ENCODE data around the gene EML1.

EML1 gene

GRCh38 chr14:99750746-99751450 is 42.3 kb upstream of the EML1 start:
- H3K9me3 ChIP-seq = no peaks in the 10 kb centered on the region
- no peak overlapping the region for H3K27ac ChIP-seq
- no peak overlapping the region for H3K4me3 ChIP-seq (ENCODE audit: low read depth in 1 of 2, low read length in 1 of 2)
- no peaks in the 10 kb centered on the region for H3K36me3 ChIP-seq
- no peaks in the 10 kb centered on the region for H3K4me1 ChIP-seq (ENCODE audit: control insufficient read depth in 1 of 2, insufficient read depth in 1 of 2, low read depth in 1 of 2, low read length in 1 of 2)
- TF ChIP-seq CTCF (IDR thresholded peaks at IDR 0.05) = no peak
- H3K27me3 ChIP-seq = peaks cover 81% of the 10 kb centered on the region

GRCh38 chr14:99751539-99752485 is 41.4 kb upstream of the EML1 start:
- Histone ChIP-seq H3K36me3 (no peaks in the 10 kb centered on the region), H3K4me1 (ENCODE audit: control insufficient read depth in 1 of 2, insufficient read depth in 1 of 2, low read depth in 1 of 2, low read length in 1 of 2) (no peaks in the 10 kb centered on the region), H3K4me3 (ENCODE audit: low read depth in 1 of 2, low read length in 1 of 2) (no peak overlapping the region), H3K27me3 (peaks cover 72% of the 10 kb centered on the region), H3K9me3 (no peaks in the 10 kb centered on the region), H3K27ac (no peak overlapping the region)
- TF ChIP-seq CTCF (IDR thresholded peaks at IDR 0.05) = no peak

- TF ChIP-seq CTCF (IDR thresholded peaks at IDR 0.05) = no peak
- H3K4me1 ChIP-seq (ENCODE audit: control insufficient read depth in 1 of 2, insufficient read depth in 1 of 2, low read depth in 1 of 2, low read length in 1 of 2) = no peaks in the 10 kb centered on the region
- no peaks in the 10 kb centered on the region for H3K9me3 ChIP-seq
- no peaks in the 10 kb centered on the region for H3K36me3 ChIP-seq
- H3K27ac ChIP-seq = no peak overlapping the region
- H3K27me3 ChIP-seq = peaks cover 64% of the 10 kb centered on the region
- H3K4me3 ChIP-seq (ENCODE audit: low read depth in 1 of 2, low read length in 1 of 2) = no peak overlapping the region
These were observed 40.6 kb upstream of the EML1 start for GRCh38 chr14:99752486-99753121.

- Histone ChIP-seq H3K4me3 (ENCODE audit: low read depth in 1 of 2, low read length in 1 of 2) (no peak overlapping the region), H3K27ac (no peak overlapping the region), H3K36me3 (no peaks in the 10 kb centered on the region), H3K27me3 (peaks cover 58% of the 10 kb centered on the region), H3K9me3 (no peaks in the 10 kb centered on the region), H3K4me1 (ENCODE audit: control insufficient read depth in 1 of 2, insufficient read depth in 1 of 2, low read depth in 1 of 2, low read length in 1 of 2) (no peaks in the 10 kb centered on the region)
- no peak for TF ChIP-seq CTCF (IDR thresholded peaks at IDR 0.05)
These were observed 39.7 kb upstream of the EML1 start for GRCh38 chr14:99753225-99754140.

Measured in neutrophil (primary cell).